Measurements from ENCODE around the gene PTOV1. TPM values are rescaled to one million over a fixed set of nuclear protein-coding genes. Genes with fewer than 3 reads are reported as not detected.

The PTOV1 gene
- total RNA-seq, 4 donors from 2014 or later = 77.6 to 88.2 (median 87.0) TPM

DNA sequence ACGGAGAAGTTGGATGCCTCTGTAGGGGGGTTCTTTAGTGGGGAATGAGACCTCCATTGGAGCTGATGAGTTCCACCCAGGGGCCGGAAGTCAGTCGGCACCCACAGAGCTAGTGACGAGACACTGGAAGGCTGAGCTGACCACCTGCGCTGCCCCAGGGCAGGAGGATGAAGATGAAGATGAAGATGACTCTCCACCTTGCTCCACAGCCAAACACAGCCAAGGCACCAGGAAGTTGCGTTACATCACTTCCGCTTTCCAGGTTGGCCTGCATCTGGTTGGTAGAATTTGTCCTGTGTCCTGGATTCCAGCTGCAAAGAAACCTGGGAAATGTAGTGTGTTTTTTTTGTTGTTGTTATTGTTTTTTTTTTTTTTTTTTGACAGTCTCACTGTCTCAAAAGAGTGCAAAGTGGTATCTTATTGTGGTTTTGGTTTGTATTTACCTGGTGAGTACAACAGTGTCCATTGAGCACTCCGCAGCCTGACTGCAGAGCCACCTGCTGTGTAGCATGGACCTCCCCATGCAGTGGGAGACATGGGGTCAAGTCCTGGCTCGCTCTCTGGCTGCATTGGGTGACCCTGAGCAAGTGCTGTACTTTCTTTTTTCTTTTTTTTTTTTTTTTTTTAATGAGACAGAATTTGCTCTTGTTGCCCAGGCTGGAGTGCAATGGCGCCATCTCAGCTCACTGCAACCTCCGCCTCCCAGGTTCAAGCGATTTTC lies 28.4 kb downstream of the PTOV1 start:
- H3K9me3 ChIP-seq = no peaks in the 10 kb centered on the region
- peak in 1 of 2 donors; percentile 15 for DNase-seq
- ATAC-seq = no peak
- H3K27me3 ChIP-seq = no peaks in the 10 kb centered on the region
- in situ Hi-C loops (cut with MboI; ENCODE audit: low sequenced_read_pairs in 4 of 4) (loop anchor here in 2 of 4 donors (10.0 kb wide), 1 partner anchor 65 kb away; the partner anchor contains the start of genes FUZ (in 2 of the 2) and MED25 (in 2 of the 2)), intact Hi-C loops (cut with DNase I; ENCODE audit: low total_unique reads) (loop anchor here (5.0 to 10.0 kb wide), 4 partner anchors 323 to 1245 kb away; partner anchors contain the start of genes DBP, MYH14 and RPS11)
- H3K4me3 ChIP-seq = no peak overlapping the region
- H3K4me1 ChIP-seq = peaks cover 23 to 29% of the 10 kb centered on the region in 2 donors
- H3K36me3 ChIP-seq = peaks cover 14 to 64% of the 10 kb centered on the region in 2 donors
- peak overlapping the region in 3 of 4 donors; percentile 90 to 100 (median 99) for H3K27ac ChIP-seq
- TF ChIP-seq, protein P1, sequence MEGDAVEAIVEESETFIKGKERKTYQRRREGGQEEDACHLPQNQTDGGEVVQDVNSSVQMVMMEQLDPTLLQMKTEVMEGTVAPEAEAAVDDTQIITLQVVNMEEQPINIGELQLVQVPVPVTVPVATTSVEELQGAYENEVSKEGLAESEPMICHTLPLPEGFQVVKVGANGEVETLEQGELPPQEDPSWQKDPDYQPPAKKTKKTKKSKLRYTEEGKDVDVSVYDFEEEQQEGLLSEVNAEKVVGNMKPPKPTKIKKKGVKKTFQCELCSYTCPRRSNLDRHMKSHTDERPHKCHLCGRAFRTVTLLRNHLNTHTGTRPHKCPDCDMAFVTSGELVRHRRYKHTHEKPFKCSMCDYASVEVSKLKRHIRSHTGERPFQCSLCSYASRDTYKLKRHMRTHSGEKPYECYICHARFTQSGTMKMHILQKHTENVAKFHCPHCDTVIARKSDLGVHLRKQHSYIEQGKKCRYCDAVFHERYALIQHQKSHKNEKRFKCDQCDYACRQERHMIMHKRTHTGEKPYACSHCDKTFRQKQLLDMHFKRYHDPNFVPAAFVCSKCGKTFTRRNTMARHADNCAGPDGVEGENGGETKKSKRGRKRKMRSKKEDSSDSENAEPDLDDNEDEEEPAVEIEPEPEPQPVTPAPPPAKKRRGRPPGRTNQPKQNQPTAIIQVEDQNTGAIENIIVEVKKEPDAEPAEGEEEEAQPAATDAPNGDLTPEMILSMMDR (IDR thresholded peaks at IDR 0.05 in 4 of 5, conservative IDR thresholded peaks at IDR 0.05 in 1 of 5) = no peak
- TF ChIP-seq POLR2A (IDR thresholded peaks at IDR 0.05) = no peak

DNA sequence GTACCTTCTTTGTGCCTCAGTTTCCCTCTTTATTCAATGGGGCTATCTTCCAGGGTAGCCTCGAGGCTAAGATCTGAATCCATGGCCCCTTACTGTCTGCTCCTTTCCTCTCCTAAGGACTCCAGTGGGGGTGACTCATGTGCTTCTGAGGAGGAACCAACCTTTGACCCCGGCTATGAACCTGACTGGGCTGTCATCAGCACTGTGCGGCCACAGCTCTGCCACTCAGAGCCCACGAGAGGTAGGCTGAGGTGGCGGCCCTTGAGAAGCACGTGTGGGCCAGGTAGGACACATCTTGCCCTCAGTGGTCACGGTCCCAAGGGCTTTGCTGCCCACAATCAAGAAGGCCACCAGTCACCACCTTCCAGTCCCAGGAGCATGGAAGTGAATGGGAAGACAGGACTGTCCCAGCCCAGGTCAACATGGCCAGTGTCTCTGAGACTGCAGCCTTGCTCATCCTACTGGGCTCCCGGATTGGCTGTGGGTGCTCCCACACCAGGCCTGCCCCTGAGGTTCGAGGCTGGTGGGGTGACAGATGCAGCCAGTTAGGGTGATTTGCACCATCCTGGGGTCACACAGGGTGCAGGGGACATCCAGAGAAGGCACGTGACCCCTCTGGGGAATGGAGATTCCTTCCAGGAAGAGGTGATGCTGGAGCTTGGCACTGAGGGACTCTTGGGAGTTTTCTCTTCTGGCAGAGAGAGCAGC lies 29.4 kb downstream of the PTOV1 start:
- DNase-seq (no peak), ATAC-seq (no peak)
- in situ Hi-C loops (cut with MboI; ENCODE audit: low sequenced_read_pairs in 4 of 4) = no loop called here
- intact Hi-C loops (cut with DNase I; ENCODE audit: low total_unique reads) = no loop called here
- Histone ChIP-seq H3K4me1 (peaks cover 14 to 20% of the 10 kb centered on the region in 2 donors), H3K9me3 (no peaks in the 10 kb centered on the region), H3K27ac (no peak overlapping the region), H3K27me3 (no peaks in the 10 kb centered on the region), H3K4me3 (no peak overlapping the region), H3K36me3 (peaks cover 14 to 69% of the 10 kb centered on the region in 2 donors)
- no peak for TF ChIP-seq POLR2A (IDR thresholded peaks at IDR 0.05)
- TF ChIP-seq, protein P1 (IDR thresholded peaks at IDR 0.05 in 4 of 5, conservative IDR thresholded peaks at IDR 0.05 in 1 of 5) = no peak

DNA sequence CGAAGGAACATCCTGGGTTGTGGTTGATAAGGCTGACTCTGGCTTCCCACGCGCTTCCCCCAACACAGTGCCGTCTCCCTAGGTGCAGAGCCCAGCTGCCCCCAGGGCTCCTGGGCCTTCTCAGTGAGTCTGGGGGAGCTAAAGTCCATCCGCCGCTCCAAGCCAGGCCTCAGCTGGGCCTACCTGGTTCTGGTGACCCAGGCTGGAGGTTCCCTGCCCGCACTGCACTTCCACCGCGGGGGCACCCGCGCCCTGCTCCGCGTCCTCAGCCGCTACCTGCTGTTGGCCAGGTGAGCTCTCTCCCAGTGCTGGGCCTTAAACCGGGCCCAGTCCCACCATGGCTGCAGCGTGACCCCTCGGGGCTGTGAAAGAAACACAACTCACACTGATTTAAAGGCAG lies 30.2 kb downstream of the PTOV1 start:
- intact Hi-C loops (cut with DNase I; ENCODE audit: low total_unique reads) = no loop called here
- DNase-seq = no peak
- Histone ChIP-seq H3K4me1 (peaks cover 7 to 16% of the 10 kb centered on the region in 2 donors), H3K9me3 (no peaks in the 10 kb centered on the region), H3K27ac (no peak overlapping the region), H3K36me3 (peaks cover 14 to 77% of the 10 kb centered on the region in 2 donors), H3K4me3 (no peak overlapping the region), H3K27me3 (no peaks in the 10 kb centered on the region)
- no peak for ATAC-seq
- in situ Hi-C loops (cut with MboI; ENCODE audit: low sequenced_read_pairs in 4 of 4) = no loop called here
- TF ChIP-seq POLR2A (IDR thresholded peaks at IDR 0.05) = no peak
- TF ChIP-seq, protein P1 (IDR thresholded peaks at IDR 0.05 in 4 of 5, conservative IDR thresholded peaks at IDR 0.05 in 1 of 5) = no peak

DNA sequence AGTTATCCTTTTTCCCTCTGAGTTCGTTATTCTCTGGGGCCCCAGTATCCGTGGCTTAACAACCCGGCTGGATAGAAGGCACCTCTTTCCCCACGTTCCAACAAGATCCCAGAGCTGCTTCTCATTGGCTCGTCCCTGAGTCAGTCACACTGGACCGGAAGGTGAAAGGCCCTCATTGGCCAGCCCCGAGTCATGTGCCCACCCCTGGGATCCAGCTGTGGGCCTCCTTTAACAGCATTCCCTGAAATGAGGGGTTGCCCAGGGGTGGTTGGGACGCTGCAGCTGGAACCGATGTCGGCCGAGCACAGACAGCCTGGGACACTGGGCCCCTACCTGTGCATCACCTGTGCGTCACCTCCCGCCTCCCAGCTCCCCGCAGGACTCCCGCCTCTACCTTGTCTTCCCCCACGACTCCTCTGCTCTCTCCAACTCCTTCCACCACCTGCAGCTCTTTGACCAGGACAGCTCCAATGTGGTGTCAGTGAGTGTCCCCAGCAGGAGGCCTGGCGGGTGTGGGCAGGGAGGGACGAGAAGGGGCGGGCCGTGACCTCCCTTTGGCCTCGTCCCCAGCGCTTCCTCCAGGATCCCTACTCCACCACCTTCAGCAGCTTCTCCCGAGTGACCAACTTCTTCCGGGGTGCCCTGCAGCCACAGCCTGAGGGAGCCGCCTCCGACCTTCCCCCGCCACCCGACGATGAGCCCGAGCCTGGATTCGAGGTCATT lies 30.9 kb downstream of the PTOV1 start:
- ATAC-seq (no peak), DNase-seq (no peak)
- TF ChIP-seq, protein P1 (IDR thresholded peaks at IDR 0.05 in 4 of 5, conservative IDR thresholded peaks at IDR 0.05 in 1 of 5) = no peak
- no peaks in the 10 kb centered on the region for H3K27me3 ChIP-seq
- H3K4me3 ChIP-seq = no peak overlapping the region
- intact Hi-C loops (cut with DNase I; ENCODE audit: low total_unique reads) = no loop called here
- in situ Hi-C loops (cut with MboI; ENCODE audit: low sequenced_read_pairs in 4 of 4) = no loop called here
- H3K36me3 ChIP-seq = peaks cover 14 to 81% of the 10 kb centered on the region in 2 donors
- peaks cover 7 to 16% of the 10 kb centered on the region in 2 donors for H3K4me1 ChIP-seq
- H3K9me3 ChIP-seq = no peaks in the 10 kb centered on the region
- H3K27ac ChIP-seq = no peak overlapping the region
